Ishikawa (cell line): Measurements from ENCODE around the gene ZHX3.

Source experiments
- CEBPB ChIP-seq: IDR thresholded peaks from 2 replicates; pipeline ENCODE4 v1.6.1; 2012
- CREB1 ChIP-seq: IDR thresholded peaks from 2 replicates; pipeline ENCODE4 v1.6.1; 2012; ENCODE audit warnings: low read depth
- EGR1 ChIP-seq: IDR thresholded peaks from 2 replicates; pipeline ENCODE4 v1.6.1; 2012
- EP300 ChIP-seq: IDR thresholded peaks from 2 replicates; pipeline ENCODE4 v1.6.1; 2012; ENCODE audit warnings: borderline replicate concordance
- FOXM1 ChIP-seq: IDR thresholded peaks from 2 replicates; pipeline ENCODE4 v1.6.1; 2012; ENCODE audit warnings: low read depth, borderline replicate concordance
- MAX ChIP-seq: IDR thresholded peaks from 2 replicates; pipeline ENCODE4 v1.6.1; 2012
- RAD21 ChIP-seq: IDR thresholded peaks from 2 replicates; pipeline ENCODE4 v1.6.1; 2012; ENCODE audit warnings: low read depth
- REST ChIP-seq: IDR thresholded peaks from 2 replicates; pipeline ENCODE4 v1.6.1; 2012; ENCODE audit warnings: low read depth, mild to moderate bottlenecking
- TAF1 ChIP-seq: IDR thresholded peaks from 2 replicates; pipeline ENCODE4 v1.6.1; 2012; ENCODE audit warnings: low read depth, mild to moderate bottlenecking
- TCF12 ChIP-seq: IDR thresholded peaks from 2 replicates; pipeline ENCODE4 v1.6.1; 2012; ENCODE audit warnings: low read depth
- TEAD4 ChIP-seq: IDR thresholded peaks from 2 replicates; pipeline ENCODE4 v1.6.1; 2012
- YY1 ChIP-seq: IDR thresholded peaks from 2 replicates; pipeline ENCODE4 v1.6.1; 2012; ENCODE audit warnings: low read depth
- ZBTB7A ChIP-seq: IDR thresholded peaks from 2 replicates; pipeline ENCODE4 v1.6.1; 2012; ENCODE audit warnings: low read depth
- TF ChIP-seq, protein P1 (sequence below): IDR thresholded peaks from 2 replicates; pipeline ENCODE4 v1.6.1; 2012

ZHX3 gene, protein sequence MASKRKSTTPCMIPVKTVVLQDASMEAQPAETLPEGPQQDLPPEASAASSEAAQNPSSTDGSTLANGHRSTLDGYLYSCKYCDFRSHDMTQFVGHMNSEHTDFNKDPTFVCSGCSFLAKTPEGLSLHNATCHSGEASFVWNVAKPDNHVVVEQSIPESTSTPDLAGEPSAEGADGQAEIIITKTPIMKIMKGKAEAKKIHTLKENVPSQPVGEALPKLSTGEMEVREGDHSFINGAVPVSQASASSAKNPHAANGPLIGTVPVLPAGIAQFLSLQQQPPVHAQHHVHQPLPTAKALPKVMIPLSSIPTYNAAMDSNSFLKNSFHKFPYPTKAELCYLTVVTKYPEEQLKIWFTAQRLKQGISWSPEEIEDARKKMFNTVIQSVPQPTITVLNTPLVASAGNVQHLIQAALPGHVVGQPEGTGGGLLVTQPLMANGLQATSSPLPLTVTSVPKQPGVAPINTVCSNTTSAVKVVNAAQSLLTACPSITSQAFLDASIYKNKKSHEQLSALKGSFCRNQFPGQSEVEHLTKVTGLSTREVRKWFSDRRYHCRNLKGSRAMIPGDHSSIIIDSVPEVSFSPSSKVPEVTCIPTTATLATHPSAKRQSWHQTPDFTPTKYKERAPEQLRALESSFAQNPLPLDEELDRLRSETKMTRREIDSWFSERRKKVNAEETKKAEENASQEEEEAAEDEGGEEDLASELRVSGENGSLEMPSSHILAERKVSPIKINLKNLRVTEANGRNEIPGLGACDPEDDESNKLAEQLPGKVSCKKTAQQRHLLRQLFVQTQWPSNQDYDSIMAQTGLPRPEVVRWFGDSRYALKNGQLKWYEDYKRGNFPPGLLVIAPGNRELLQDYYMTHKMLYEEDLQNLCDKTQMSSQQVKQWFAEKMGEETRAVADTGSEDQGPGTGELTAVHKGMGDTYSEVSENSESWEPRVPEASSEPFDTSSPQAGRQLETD

DNA sequence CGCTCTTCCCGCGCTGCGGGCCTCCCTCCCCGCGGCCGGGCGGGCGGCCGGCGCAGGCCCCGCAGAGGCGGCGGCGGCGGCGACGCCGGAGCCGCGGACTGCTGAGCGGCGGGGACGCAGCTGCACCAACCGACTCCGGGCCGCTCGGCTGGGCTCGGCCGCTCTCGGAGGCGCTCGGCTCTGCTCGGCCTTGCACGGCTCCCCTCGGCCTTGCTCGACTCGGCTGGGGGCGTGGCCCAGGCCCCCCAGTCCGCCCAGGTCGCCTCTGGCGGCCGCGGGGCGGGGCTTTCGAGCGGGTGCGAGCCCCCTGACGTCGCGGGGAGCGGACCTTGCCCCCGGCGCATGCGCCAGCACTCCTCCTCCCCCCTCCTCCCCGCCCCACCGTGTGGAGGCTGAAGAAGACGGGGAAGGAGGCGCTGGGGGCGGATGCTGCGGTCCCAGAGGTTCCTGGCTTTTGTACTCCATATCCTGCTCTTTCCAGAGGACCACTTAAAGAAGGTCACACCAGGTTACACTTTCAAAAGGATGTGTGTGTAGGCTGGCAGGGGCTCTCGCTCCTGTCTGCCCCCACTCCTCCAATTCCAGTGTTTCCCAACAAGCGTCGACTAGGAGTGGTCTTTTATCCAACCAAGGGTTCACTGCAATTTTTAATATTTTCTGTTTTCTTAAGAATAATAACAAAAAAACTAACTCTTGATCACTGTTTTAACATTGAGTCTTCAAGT, at the start of gene ZHX3:
Gene ZHX3 (minus strand): TSS at position 186 of the 725 bp plus-strand sequence. CDS start 112,815 bp downstream, outside the sequence.
- TF ChIP-seq CREB1 (no peak), TAF1 (0 out of 2 replicates have a peak, but pooled peaks have one; percentile 50)

GRCh38 chr20:41367393-41367695, 49.8 kb upstream of the ZHX3 start:
- TF ChIP-seq TEAD4, result no peak
- TF ChIP-seq FOXM1, result no peak
- no peak for TF ChIP-seq MAX
- TF ChIP-seq ZBTB7A, result no peak
- TF ChIP-seq TCF12, result no peak
- TF ChIP-seq YY1, result no peak
- TF ChIP-seq TAF1, result no peak
- TF ChIP-seq, protein P1, sequence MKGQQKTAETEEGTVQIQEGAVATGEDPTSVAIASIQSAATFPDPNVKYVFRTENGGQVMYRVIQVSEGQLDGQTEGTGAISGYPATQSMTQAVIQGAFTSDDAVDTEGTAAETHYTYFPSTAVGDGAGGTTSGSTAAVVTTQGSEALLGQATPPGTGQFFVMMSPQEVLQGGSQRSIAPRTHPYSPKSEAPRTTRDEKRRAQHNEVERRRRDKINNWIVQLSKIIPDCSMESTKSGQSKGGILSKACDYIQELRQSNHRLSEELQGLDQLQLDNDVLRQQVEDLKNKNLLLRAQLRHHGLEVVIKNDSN, result no peak
- no peak for TF ChIP-seq CREB1
- TF ChIP-seq REST, result no peak
- no peak for TF ChIP-seq CEBPB
- no peak for TF ChIP-seq EGR1

- TF ChIP-seq EP300 (no peak), EGR1 (no peak), TCF12 (no peak), CREB1 (no peak), REST (no peak), YY1 (no peak), CEBPB (no peak), TAF1 (no peak), MAX (no peak), RAD21 (no peak)
- TF ChIP-seq, protein P1, result no peak
These were observed 49.2 kb upstream of the ZHX3 start, which contains the start of gene EMILIN3 for GRCh38 chr20:41366546-41367392. Gene EMILIN3, minus strand, starts transcription at chr20:41366818. Its CDS starts 184 bp downstream, at chr20:41366634.

GRCh38 chr20:41365777-41366545, 48.4 kb upstream of the ZHX3 start:
- TF ChIP-seq MAX (peak; percentile 26; the same call in 1 of the 2 replicates), ZBTB7A (peak; percentile 42; the same call in 1 of the 2 replicates), EGR1 (no peak)
